Karpas-422 (cell line): ENCODE measurements around the gene FAM237A. TPM values are rescaled to one million over a fixed set of nuclear protein-coding genes. Genes with fewer than 3 reads are reported as not detected.
A peak's percentile ranks its signal among the peaks of the same experiment; 100 is the strongest.

Source experiments
- DNase-seq: peaks from one replicate; pipeline ENCODE4 v3.0.0-alpha.2; 2015
- H2AFZ ChIP-seq: fragments of 200-600 bp; sonication (generic); 2 replicates; pipeline ENCODE4 v1.6.1; 2014; ENCODE audit warnings: antibody characterized with exemption, low read length, mixed read lengths
- H3K27ac ChIP-seq: fragments of 200-600 bp; sonication (generic); 2 replicates; pipeline ENCODE4 v1.5.1; 2014; ENCODE audit warnings: mild to moderate bottlenecking, low read length, moderate library complexity
- H3K27me3 ChIP-seq: fragments of 200-600 bp; sonication (generic); 2 replicates; pipeline ENCODE4 v1.6.1; 2014; ENCODE audit warnings: low read length, mixed read lengths
- H3K36me3 ChIP-seq: fragments of 200-600 bp; sonication (generic); 2 replicates; pipeline ENCODE4 v1.6.1; 2014; ENCODE audit warnings: low read length, mixed read lengths; ENCODE audit not compliant: insufficient read depth
- H3K4me1 ChIP-seq: fragments of 200-600 bp; sonication (generic); 2 replicates; pipeline ENCODE4 v1.6.1; 2014; ENCODE audit warnings: mild to moderate bottlenecking, low read length, mixed read lengths
- H3K4me2 ChIP-seq: fragments of 200-600 bp; sonication (generic); 2 replicates; pipeline ENCODE4 v1.6.1; 2014; ENCODE audit warnings: low read length, low read depth, mild to moderate bottlenecking; ENCODE audit not compliant: poor library complexity, severe bottlenecking
- H3K4me3 ChIP-seq: fragments of 200-600 bp; sonication (generic); 2 replicates; pipeline ENCODE4 v1.5.1; 2014; ENCODE audit warnings: mild to moderate bottlenecking, antibody characterized with exemption, low read length, mixed read lengths
- H3K79me2 ChIP-seq: fragments of 200-600 bp; sonication (generic); 2 replicates; pipeline ENCODE4 v1.6.1; 2014; ENCODE audit warnings: mild to moderate bottlenecking, low read length, mixed read lengths
- H3K9ac ChIP-seq: fragments of 200-600 bp; sonication (generic); 2 replicates; pipeline ENCODE4 v1.6.0; 2014; ENCODE audit warnings: low read length
- H3K9me2 ChIP-seq: fragments of 200-600 bp; sonication (generic), shearing (Covaris generic); replicated peaks from 2 replicates; pipeline ENCODE4 v1.6.0; 2014; ENCODE audit warnings: mild to moderate bottlenecking, low read length, moderate library complexity; ENCODE audit not compliant: insufficient read depth
- H3K9me3 ChIP-seq: fragments of 300-700, 200-600 bp; sonication (generic); 2 replicates; pipeline ENCODE4 v1.6.1; 2014; ENCODE audit warnings: low read length, mixed read lengths
- H4K20me1 ChIP-seq: fragments of 200-600 bp; sonication (generic); 2 replicates; pipeline ENCODE4 v1.6.1; 2014; ENCODE audit warnings: mild to moderate bottlenecking, antibody characterized with exemption, low read length, low read depth; ENCODE audit not compliant: insufficient read depth
- total RNA-seq: library from RNA; depleted of rRNA; stranded (reverse); fragments of >200 nt; shearing (Covaris generic); gene quantifications from 2 replicates; pipeline ENCODE4 v1.2.3, GENCODE V29; 2014; ENCODE audit warnings: low replicate concordance; rRNA removed

Gene FAM237A
- total RNA-seq: not detected in 2 replicates

- no peak within 1 kb of the TSS for H3K4me3 ChIP-seq
These were observed at the start of gene FAM237A for GRCh38 chr2:206642075-206643025. Gene FAM237A (plus strand): TSS chr2:206642487. CDS start chr2:206644237, 1,750 bp downstream.

DNA sequence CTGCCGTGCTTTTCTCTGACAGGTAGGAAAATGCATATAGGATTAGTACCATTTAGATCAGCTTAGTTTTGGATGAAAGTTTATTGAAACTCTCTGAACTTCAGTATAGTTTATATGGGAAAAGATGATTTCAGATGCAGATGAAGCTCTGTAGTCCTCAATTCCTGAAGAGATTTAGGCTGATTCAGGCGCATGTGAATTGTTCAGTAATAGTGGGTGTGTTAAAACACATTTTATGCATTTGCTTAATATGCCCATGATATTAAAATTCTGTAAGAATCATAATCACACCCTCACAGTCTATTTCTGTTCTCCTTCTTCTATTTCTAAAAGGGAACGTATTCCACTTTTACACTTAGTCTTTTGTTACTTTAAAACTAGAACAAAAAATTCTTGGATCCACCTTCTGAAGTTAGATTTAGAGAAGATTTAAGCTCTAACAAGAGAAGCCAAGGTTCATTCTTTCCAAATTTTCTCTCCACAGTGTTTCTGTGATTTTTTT, 44.5 kb upstream of the FAM237A start:
- H3K79me2 ChIP-seq: no peaks in the 10 kb centered on the region
- H3K9ac ChIP-seq: no peak overlapping the region
- H4K20me1 ChIP-seq: no peaks in the 10 kb centered on the region
- no peak overlapping the region for H2AFZ ChIP-seq
- H3K27me3 ChIP-seq: no peaks in the 10 kb centered on the region
- H3K27ac ChIP-seq: no peak overlapping the region
- no peak for DNase-seq
- H3K4me2 ChIP-seq: no peak overlapping the region
- no peaks in the 10 kb centered on the region for H3K36me3 ChIP-seq
- H3K4me1 ChIP-seq: no peaks in the 10 kb centered on the region
- no peaks in the 10 kb centered on the region for H3K9me3 ChIP-seq
- H3K4me3 ChIP-seq: no peak overlapping the region
- H3K9me2 ChIP-seq: no peaks in the 10 kb centered on the region

More at GRCh38 chr2:206642075-206643025, at the start of gene FAM237A:
- Histone ChIP-seq H3K4me1 (no peaks in the 10 kb centered on the region), H3K9me2 (no peaks in the 10 kb centered on the region), H4K20me1 (no peaks in the 10 kb centered on the region), H3K9me3 (no peaks in the 10 kb centered on the region), H3K36me3 (no peaks in the 10 kb centered on the region), H2AFZ (no peak within 1 kb of the TSS), H3K9ac (no peak within 1 kb of the TSS), H3K4me2 (no peak within 1 kb of the TSS), H3K27me3 (no peaks in the 10 kb centered on the region), H3K79me2 (no peaks in the 10 kb centered on the region), H3K27ac (no peak within 1 kb of the TSS)
- DNase-seq: peak; percentile 46

- Histone ChIP-seq H4K20me1 (no peaks in the 10 kb centered on the region), H3K79me2 (no peaks in the 10 kb centered on the region), H3K36me3 (no peaks in the 10 kb centered on the region), H2AFZ (no peak overlapping the region), H3K9ac (no peak overlapping the region), H3K27ac (no peak overlapping the region), H3K27me3 (no peaks in the 10 kb centered on the region), H3K9me2 (no peaks in the 10 kb centered on the region), H3K4me2 (no peak overlapping the region), H3K4me1 (no peaks in the 10 kb centered on the region), H3K4me3 (no peak overlapping the region), H3K9me3 (no peaks in the 10 kb centered on the region)
- no peak for DNase-seq
These were observed 39.0 kb upstream of the FAM237A start for GRCh38 chr2:206603243-206603642.

GRCh38 chr2:206610451-206610850, 31.8 kb upstream of the FAM237A start:
- no peaks in the 10 kb centered on the region for H3K4me1 ChIP-seq
- no peak overlapping the region for H3K4me2 ChIP-seq
- no peaks in the 10 kb centered on the region for H3K27me3 ChIP-seq
- no peaks in the 10 kb centered on the region for H3K79me2 ChIP-seq
- H3K36me3 ChIP-seq: no peaks in the 10 kb centered on the region
- H3K4me3 ChIP-seq: no peak overlapping the region
- no peaks in the 10 kb centered on the region for H3K9me2 ChIP-seq
- H3K27ac ChIP-seq: no peak overlapping the region
- no peaks in the 10 kb centered on the region for H3K9me3 ChIP-seq
- no peaks in the 10 kb centered on the region for H4K20me1 ChIP-seq
- H2AFZ ChIP-seq: no peak overlapping the region
- H3K9ac ChIP-seq: no peak overlapping the region
- DNase-seq: no peak

DNA sequence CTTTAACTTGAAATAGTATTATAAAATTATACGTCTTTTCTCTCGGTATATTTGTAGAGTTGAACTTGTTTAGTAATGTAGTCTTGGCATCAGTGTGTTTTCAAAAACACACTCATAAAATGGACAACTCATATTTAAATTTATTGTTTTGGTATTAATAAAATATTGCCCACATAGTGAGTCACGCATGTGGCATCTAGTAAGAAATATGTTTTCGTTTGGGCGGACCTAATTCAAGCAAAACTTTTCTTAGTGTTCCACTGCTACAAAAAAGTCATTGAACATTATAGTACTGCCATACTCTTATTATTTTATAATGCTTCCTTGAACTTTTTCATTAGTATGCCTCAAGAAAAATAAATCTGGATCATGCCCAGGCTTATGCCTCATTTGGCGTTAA, 31.1 kb upstream of the FAM237A start:
- H3K27me3 ChIP-seq: no peaks in the 10 kb centered on the region
- H3K4me1 ChIP-seq: no peaks in the 10 kb centered on the region
- no peak for DNase-seq
- no peaks in the 10 kb centered on the region for H3K79me2 ChIP-seq
- no peak overlapping the region for H3K27ac ChIP-seq
- no peaks in the 10 kb centered on the region for H3K36me3 ChIP-seq
- no peak overlapping the region for H2AFZ ChIP-seq
- no peak overlapping the region for H3K4me3 ChIP-seq
- H3K9me3 ChIP-seq: no peaks in the 10 kb centered on the region
- no peak overlapping the region for H3K4me2 ChIP-seq
- no peak overlapping the region for H3K9ac ChIP-seq
- no peaks in the 10 kb centered on the region for H4K20me1 ChIP-seq
- H3K9me2 ChIP-seq: no peaks in the 10 kb centered on the region

DNA sequence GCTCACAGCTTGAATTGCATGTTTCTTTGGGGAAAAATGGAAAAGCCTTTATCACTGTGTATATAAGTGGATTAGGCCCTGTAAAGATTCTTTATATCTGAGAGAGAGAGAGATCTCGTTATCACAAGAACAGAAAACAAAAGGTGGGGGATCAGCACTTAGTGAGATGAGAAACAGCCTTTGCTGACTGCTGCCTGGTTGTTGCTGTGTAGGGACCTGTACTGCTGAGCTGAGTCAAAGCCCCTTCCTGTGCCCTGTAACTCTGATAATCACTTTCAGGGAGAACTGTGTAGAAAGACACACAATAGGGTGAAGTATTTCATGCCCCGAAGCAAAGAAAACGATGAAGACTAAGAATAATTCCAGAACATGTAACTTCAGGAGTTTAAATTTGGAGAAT, 30.6 kb upstream of the FAM237A start:
- Histone ChIP-seq H3K27ac (no peak overlapping the region), H3K79me2 (no peaks in the 10 kb centered on the region), H3K9ac (no peak overlapping the region), H3K4me2 (no peak overlapping the region), H3K9me2 (no peaks in the 10 kb centered on the region), H3K4me1 (no peaks in the 10 kb centered on the region), H4K20me1 (no peaks in the 10 kb centered on the region), H3K9me3 (no peaks in the 10 kb centered on the region), H2AFZ (no peak overlapping the region), H3K36me3 (no peaks in the 10 kb centered on the region), H3K27me3 (no peaks in the 10 kb centered on the region), H3K4me3 (no peak overlapping the region)
- no peak for DNase-seq

DNA sequence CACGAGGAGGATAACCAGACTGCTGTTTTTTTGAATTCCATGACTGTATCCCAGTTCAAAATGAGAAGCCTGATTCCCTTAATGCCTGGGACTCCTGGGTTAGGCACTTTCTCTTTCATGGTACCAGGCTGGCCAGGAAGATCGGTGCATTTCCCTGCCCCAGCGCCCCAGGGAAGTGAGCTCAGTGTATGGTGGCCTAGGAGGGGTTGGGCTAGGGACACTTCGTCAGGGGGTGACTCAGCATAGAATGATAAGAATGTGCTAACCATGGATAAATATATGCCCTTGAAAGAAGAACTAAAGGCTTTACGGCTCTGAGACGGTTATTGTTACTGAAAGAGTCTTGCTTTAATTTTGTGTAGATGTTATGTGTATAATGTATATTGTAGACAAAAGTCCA, 27.5 kb upstream of the FAM237A start:
- Histone ChIP-seq H2AFZ (no peak overlapping the region), H3K4me2 (no peak overlapping the region), H3K4me1 (no peaks in the 10 kb centered on the region)

GRCh38 chr2:206615417-206616089, 26.7 kb upstream of the FAM237A start:
- H4K20me1 ChIP-seq: no peaks in the 10 kb centered on the region
- H3K4me2 ChIP-seq: no peak overlapping the region
- H3K9me2 ChIP-seq: no peaks in the 10 kb centered on the region
- H3K79me2 ChIP-seq: no peaks in the 10 kb centered on the region
- DNase-seq: no peak
- no peaks in the 10 kb centered on the region for H3K27me3 ChIP-seq
- H3K27ac ChIP-seq: no peak overlapping the region
- H3K9ac ChIP-seq: no peak overlapping the region
- H3K4me1 ChIP-seq: no peaks in the 10 kb centered on the region
- no peak overlapping the region for H3K4me3 ChIP-seq
- no peak overlapping the region for H2AFZ ChIP-seq
- no peaks in the 10 kb centered on the region for H3K9me3 ChIP-seq
- H3K36me3 ChIP-seq: no peaks in the 10 kb centered on the region

More for the DNA sequence above, 27.5 kb upstream of the FAM237A start:
- no peak for DNase-seq
- Histone ChIP-seq H3K36me3 (no peaks in the 10 kb centered on the region), H3K9ac (no peak overlapping the region), H3K27ac (no peak overlapping the region), H4K20me1 (no peaks in the 10 kb centered on the region), H3K4me3 (no peak overlapping the region), H3K79me2 (no peaks in the 10 kb centered on the region), H3K9me2 (no peaks in the 10 kb centered on the region), H3K27me3 (no peaks in the 10 kb centered on the region), H3K9me3 (no peaks in the 10 kb centered on the region)
